ENCODE data around the gene ZXDC.

The ZXDC gene

GRCh38 chr3:126472277-126473006 lies 3.2 kb downstream of the ZXDC start:
- DNase-seq = peak; percentile 73

DNA sequence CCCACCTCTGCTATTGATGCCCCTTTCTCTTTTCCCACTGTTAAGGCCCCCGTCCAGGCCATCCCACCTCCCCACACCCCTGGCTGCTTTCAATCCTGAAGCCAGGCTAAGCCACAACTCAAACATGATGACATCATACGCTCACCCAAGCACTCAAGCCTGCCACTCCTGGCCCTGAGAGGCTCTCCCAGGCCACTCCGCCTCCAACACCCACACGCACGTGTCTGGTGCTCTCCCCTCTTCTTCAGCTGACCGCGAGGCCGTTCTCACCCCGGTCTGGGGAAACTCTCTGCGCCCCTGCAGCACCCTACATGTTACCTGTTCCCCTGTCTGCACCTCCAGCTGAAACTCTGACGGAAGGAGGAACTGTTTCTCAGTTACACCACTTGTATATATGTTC lies 6.2 kb downstream of the ZXDC start:
- DNase-seq = no peak

DNA sequence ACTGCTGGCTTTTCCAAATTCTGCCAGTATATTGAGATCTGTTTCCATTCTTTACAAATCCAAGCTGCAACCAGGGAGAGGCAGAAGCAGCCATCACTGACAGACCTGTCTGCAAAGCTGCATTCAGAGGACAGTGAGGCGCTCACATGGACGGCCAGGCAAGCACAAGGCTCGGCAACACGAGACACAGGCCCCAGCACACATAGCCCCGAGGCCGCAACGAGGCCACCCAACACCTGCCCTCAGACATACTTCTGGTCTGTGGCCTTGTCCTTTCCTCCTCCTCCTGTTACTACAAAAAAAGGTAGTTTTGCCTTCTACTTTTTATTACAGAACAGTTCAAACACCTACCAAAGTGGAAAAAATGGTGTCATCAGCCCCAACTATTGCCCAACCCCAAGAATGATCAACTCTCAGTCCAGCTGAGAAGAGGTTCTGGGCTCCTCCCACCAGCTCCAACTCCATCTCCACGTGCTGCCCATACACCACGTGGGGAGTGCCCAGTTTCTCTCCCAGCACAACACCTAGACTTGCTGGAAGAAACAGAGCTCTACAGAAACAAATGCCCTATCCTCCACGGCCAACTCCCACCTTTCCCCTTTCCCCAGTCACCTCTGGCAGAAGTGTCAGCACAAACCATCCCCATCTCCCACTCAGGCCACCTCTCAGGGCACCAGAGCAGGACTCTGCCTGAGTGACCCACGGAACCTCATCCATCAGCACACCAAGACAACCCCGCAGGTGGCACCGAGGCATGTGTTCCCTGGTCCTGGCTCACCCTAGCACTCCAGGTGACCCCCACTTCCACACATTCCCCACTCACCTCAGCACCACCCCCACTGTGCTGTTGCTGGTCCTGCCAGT lies 7.4 kb downstream of the ZXDC start:
- no peak for DNase-seq

DNA sequence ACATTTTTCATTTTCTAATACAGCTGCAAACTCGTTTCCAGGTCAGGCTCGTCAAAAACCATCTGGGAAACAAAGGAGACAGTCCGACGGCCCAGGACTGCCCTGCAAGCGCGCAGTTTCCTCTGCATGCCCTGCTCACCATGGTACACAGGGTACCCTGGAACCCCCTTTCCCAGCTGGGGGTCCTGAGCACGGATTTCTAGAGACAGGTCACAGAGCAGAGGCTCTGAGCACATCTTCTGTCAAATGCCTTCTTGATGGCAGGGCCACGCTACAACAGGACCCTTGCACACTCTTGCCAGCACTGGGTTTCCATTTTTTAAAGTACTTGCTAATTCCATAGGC lies 8.1 kb downstream of the ZXDC start:
- no peak for DNase-seq

GRCh38 chr3:126466886-126467610 lies 8.6 kb downstream of the ZXDC start:
- no peak for DNase-seq

DNA sequence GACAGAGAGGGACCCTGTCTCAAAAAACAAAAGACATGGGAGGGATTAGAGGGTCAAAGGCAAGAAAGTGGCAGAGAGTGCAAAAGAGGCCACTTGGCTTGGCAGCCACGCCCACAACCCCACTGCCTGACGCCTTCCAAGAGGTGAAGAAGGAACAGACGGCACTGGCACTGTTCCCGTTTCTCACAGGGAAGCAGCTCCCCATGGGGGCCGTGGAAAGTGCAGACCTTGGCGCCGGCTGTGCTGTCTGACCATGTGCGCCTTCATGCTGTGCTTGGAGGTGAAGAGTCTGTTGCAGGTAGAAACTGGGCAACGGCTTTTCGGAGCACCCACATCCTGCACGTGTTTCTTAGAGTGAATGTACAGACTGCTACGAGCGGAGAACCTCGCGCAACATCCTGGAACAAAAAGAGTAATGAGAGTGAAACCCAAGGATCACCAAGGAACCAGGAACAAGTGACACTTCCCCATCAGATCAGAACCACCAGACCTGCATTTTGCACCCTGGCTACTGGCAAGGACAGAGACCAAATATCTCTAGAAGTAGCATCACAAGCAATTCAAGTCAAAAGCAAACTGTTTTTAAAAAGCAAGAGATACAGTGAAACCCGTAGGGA lies 9.7 kb downstream of the ZXDC start:
- no peak for DNase-seq

DNA sequence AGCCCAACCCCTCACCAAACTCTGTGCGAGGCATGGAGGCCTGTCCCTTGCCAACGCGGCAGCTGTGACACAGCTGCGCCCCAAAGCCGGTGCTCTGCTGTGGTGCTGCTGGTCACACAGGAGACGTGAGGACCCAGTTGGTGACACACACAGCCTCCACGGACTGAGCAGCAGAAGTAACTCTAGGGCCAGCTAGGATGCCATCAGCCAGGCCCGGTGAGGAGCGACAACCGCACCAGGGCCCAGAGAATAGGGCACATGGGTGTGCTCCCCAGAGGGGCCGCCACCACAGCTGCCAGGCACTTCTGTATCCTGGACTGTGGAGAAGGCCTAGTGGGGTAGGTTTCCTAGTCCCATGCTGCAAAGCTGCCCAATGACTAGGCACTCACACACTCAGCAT lies 10.7 kb downstream of the ZXDC start:
- no peak for DNase-seq

DNA sequence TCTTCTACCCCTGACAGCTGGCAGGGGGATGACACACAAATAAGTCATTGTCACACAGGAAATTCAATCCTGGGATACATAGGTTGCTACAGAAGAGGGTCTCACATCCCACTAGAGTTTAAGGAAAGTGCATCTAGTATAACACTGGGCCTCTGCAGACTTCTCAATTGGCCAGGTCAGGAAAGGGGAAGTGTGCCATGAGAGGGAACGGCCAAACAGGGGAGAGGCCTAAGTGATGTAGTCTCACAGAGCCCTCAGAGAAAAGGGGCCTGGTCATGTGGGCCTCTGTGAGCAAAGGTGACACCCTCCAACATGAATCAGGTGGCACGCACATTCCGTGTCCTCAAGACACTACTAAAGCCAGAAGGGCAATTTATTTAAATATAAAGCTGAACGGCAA lies 11.2 kb downstream of the ZXDC start:
- no peak for DNase-seq

DNA sequence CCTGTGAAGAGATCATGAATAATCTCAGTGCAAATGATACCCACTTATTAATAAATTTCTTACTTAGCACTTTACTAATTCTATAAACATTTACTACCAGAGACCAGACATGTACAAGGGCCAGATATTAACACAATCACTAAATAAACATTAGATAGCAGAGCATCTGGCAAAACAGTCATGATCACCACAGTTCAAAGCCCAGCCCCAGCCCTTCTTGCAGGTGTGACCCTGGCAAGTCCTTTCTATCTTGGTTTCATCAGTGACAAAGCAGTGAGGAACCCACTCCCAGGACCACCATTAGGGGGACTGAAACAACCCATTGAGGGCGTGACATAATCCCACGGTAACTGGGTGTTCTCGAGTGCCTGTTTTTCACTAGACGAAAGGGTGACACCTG lies 11.6 kb downstream of the ZXDC start:
- DNase-seq = no peak

- DNase-seq = no peak
These were observed 12.2 kb downstream of the ZXDC start for GRCh38 chr3:126463521-126463920.

DNA sequence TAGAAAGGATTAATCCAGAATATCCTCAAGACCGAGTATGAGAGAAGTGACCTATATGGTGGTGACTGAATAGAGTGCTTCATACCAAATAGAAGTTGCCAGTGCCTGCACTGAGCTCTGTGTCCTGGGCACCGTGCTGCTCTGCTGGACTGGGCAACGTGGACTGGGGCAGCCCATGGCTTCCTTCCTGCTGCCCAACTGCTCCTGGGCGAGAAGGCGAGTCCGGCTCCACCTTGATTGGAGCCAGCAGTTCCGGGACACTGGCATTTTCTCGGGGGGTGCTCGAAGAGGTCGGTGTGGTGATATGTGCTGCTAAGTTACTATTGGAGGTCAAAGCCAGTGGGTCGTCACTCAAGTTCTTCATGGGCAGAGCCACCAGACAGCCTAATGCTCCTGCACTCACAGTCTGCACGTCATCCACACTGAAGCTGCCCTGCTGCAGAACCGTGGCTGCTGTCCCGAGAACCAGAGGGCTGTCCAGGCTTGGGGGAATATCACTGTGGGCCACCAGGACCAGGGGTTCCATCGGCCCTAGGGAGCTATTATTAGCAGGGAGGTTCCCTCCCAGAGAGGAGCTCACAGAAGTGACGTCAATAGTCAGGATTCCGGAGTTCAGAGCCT lies 14.1 kb downstream of the ZXDC start:
- DNase-seq = no peak

DNA sequence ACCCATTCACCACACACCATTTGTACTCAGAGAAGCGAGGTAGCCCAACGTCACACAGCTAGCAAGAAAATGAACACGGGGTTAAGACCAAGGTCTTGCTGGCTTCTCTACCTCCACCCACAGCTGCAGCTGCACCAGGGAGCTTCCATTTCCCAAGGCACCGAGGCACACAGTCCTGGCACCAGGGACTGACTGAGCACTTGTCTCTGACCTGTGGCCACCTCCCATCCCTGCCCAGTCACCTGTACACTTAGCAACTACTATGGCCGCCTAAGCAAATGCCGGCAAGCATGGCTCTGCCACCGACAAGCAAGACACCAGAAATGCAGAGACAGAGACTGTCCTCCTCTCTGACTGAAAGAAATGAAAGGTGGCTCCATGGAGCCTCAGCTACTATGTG lies 15.3 kb downstream of the ZXDC start:
- DNase-seq = no peak

GRCh38 chr3:126459763-126460127 lies 15.9 kb downstream of the ZXDC start:
- no peak for DNase-seq

- DNase-seq = no peak
These were observed 16.5 kb downstream of the ZXDC start for GRCh38 chr3:126459111-126459762.

- DNase-seq = no peak
These were observed 18.8 kb downstream of the ZXDC start for GRCh38 chr3:126456766-126457388.

DNA sequence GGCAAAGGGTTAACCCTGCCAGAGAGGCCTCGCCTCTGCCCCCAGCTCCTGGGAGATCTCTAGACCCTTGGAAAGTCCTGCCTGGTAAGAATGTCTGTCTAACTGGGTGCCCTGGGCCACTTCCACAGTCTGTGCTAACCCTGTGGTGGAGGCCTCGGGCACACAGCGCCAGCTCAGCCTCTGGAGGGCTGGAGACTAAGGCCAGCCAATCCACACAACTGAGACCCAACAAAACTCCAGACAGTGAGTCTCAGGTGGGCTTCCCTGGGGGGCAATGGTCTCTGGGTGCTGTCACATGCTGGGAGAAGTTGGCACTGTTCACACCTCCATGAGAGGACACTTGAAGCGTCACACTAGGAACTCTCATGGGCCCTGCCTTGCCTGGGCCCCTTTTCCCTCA lies 19.5 kb downstream of the ZXDC start:
- no peak for DNase-seq

DNA sequence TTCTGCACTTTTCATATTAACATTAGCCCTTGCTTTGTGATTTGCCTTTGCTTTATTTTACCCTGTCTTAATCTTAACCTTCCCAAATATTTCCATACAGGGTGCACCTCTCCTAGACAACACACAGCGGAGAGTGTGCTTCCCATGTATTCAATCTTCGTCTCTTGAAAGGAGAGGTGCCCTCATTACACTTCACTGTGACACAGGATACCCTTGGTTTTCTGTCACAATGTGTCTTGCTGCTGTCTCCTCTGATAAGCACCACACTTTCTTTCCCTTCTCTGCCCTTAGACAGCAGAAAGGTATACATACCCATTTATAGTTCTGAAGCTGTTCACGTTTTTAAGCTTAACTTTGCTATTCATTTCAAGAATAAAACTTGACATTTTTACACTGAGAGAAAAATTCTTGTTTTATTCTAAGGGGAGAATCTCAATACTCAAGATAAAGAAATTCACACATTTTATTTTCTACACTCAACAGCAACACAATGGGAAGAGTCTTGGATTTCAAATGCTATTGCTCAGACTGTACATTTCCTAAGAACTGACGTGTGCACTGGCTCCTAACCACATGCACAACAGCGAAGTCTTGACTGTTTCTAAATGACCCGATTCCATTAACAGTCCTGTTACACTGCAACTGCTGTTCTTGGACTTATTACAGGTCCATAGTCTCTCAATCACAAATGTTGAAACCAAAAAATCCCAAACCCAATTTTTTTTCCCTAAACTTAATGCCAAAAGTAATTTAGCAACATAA lies 21.1 kb downstream of the ZXDC start:
- no peak for DNase-seq

DNA sequence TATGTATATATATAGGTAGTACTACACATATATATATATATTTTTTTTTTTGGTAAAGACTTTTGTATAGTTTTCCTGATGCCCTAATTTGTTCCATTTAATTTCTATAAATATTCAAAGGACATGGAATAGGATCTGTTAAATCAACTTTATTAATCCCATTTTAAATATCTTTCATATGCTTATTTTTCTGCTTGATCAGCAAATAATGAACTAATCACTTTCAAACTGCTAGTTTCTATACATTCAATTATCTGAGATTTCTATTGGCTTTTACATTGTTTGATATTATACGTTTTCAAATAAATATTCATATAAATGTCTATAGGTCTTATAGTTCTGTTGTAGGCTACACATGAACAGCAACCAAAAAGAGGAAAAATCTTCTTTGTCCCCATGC lies 21.7 kb downstream of the ZXDC start:
- DNase-seq = no peak

- DNase-seq = no peak
These were observed 23.5 kb downstream of the ZXDC start for GRCh38 chr3:126452213-126452612.

GRCh38 chr3:126451511-126451910 lies 24.2 kb downstream of the ZXDC start:
- no peak for DNase-seq

DNA sequence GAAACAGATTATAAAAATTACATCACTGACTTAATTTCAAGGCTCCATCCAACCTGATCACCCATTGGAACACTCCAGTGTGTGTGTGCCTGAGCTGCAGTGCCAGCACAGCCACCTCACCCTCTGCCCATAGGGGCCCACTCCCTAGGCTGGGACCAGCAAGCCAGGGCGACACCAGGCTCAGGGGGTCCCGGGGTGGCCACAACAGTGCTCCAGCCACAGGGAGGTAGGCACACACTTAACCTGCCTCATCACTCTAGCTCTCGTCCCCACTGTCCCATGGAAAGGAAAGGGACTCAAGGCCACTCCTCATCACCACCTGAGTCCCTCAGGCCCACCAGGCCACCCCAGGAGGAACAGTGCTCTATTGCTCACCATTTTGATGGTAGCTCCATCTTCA lies 24.9 kb downstream of the ZXDC start:
- no peak for DNase-seq

All from hematopoietic multipotent progenitor cell treated with erythropoietin and hydrocortisone succinate and interleukin-3 and kit ligand, for 8 days (in vitro differentiated cells).